A549 (cell line): ENCODE data around the gene DUSP2. TPM values are rescaled to one million over a fixed set of nuclear protein-coding genes. Genes with fewer than 3 reads are reported as not detected.
A peak's percentile ranks its signal among the peaks of the same experiment; 100 is the strongest.

ENCODE experiments used
- ATAC-seq, 2 experiments: fragments of 200-7000 bp in 1 of 2; fragments of >200 bp in 1 of 2; cut with Nextera tagmentation in 1 of 2; cut with Tn5 transposase in 1 of 2; 3 replicates each; pipeline versions ENCODE4 v1.8.0 to v1.9.1; 2018 to 2020; ENCODE audit warnings: mild to moderate bottlenecking in 1 of 2, moderate library complexity in 1 of 2
- CTCF ChIA-PET: fragments of 300-600 bp; sonication (Branson Sonifier 250); formaldehyde crosslinking; extraction: SDS; loops from one replicate; lab custom pipeline; 2021; ENCODE audit warnings: antibody characterized with exemption, inconsistent platforms; lab: Yijun Ruan, JAX
- POLR2A ChIA-PET: fragments of 350-600 bp; formaldehyde crosslinking; extraction: SDS; loops from one replicate; lab custom pipeline; 2021; ENCODE audit warnings: antibody characterized with exemption, inconsistent platforms; lab: Yijun Ruan, JAX
- DNase-seq, 2 experiments: peaks; one replicate each; pipeline versions ENCODE4 v3.0.0 to v3.0.0-alpha.2; 2011 to 2016; ENCODE audit warnings: low read depth in 1 of 2, low spot score in 1 of 2
- FAIRE-seq: peaks from 2 replicates; lab custom pipeline; 2011; peaks lifted over from hg19 to GRCh38; lab: Jason Lieb, UNC
- H3K27ac ChIP-seq, 2 experiments: fragments of >200 bp; sonication (Bioruptor Twin); formaldehyde crosslinking; 3 replicates each; pipeline ENCODE4 v1.5.1; 2016 to 2017
- H3K4me1 ChIP-seq: fragments of >200 bp; sonication (Bioruptor Twin); formaldehyde crosslinking; 3 replicates; pipeline ENCODE4 v1.6.1; 2016
- H3K4me2 ChIP-seq: fragments of >200 bp; sonication (Bioruptor Twin); formaldehyde crosslinking; 3 replicates; pipeline ENCODE4 v1.6.1; 2016
- H3K4me3 ChIP-seq: fragments of >200 bp; sonication (Bioruptor Twin); formaldehyde crosslinking; 3 replicates; pipeline ENCODE4 v1.5.1; 2016
- H3K9me3 ChIP-seq: fragments of >200 bp; sonication (Bioruptor Twin); formaldehyde crosslinking; 3 replicates; pipeline ENCODE4 v1.6.1; 2016
- BCL3 ChIP-seq: fragments of >200 bp; sonication (Bioruptor Twin); formaldehyde crosslinking; IDR thresholded peaks from 3 replicates; pipeline ENCODE4 v1.6.1; 2016
- CBX8 ChIP-seq: fragments of 200-600 bp; sonication (generic); IDR thresholded peaks from 2 replicates; pipeline ENCODE4 v1.6.1; 2016
- CHD2 ChIP-seq: fragments of 150-350 bp; IDR thresholded peaks from 2 replicates; pipeline ENCODE4 v1.6.1; 2014; ENCODE audit warnings: low read length; ENCODE audit not compliant: partially characterized antibody
- CTCF ChIP-seq: fragments of >200 bp; sonication (Bioruptor Twin); formaldehyde crosslinking; IDR thresholded peaks from 3 replicates; pipeline ENCODE4 v1.5.1; 2016
- E2F6 ChIP-seq: IDR thresholded peaks from 2 replicates; pipeline ENCODE4 v1.6.1; 2012; ENCODE audit warnings: low read depth, borderline replicate concordance
- EHF ChIP-seq: fragments of 250-450 bp; sonication (Bioruptor Pico); IDR thresholded peaks from 2 replicates; pipeline ENCODE4 v1.5.0; 2020; ENCODE audit warnings: mild to moderate bottlenecking
- EHMT2 ChIP-seq: fragments of 200-600 bp; sonication (generic); IDR thresholded peaks from 2 replicates; pipeline ENCODE4 v1.6.1; 2016; ENCODE audit warnings: antibody characterized with exemption, low read depth, mild to moderate bottlenecking, moderate library complexity
- EP300 ChIP-seq, 2 experiments: fragments of >200 bp; sonication (Bioruptor Twin); formaldehyde crosslinking; IDR thresholded peaks; 2 replicates in 1 of 2; 3 replicates in 1 of 2; pipeline ENCODE4 v1.6.1; 2016 to 2017
- FOSB ChIP-seq: fragments of 250-450 bp; sonication (Bioruptor Pico); IDR thresholded peaks from 2 replicates; pipeline ENCODE4 v1.5.0; 2020; ENCODE audit warnings: mild to moderate bottlenecking, moderate library complexity
- FOXS1 ChIP-seq: fragments of 250-450 bp; sonication (Bioruptor Pico); IDR thresholded peaks from 2 replicates; pipeline ENCODE4 v1.5.0; 2020; ENCODE audit warnings: mild to moderate bottlenecking, moderate library complexity
- HES2 ChIP-seq: fragments of >200 bp; sonication (Bioruptor Twin); formaldehyde crosslinking; IDR thresholded peaks from 2 replicates; pipeline ENCODE4 v1.6.1; 2016
- HEYL ChIP-seq: fragments of 250-450 bp; sonication (Bioruptor Pico); IDR thresholded peaks from 2 replicates; pipeline ENCODE4 v1.8.0; 2021; ENCODE audit warnings: mild to moderate bottlenecking, moderate library complexity
- HMGXB4 ChIP-seq: fragments of 250-450 bp; sonication (Bioruptor Pico); IDR thresholded peaks from 2 replicates; pipeline ENCODE4 v1.5.0; 2021; ENCODE audit warnings: mild to moderate bottlenecking, moderate library complexity, borderline replicate concordance
- HOXA7 ChIP-seq: fragments of 250-450 bp; sonication (Bioruptor Pico); IDR thresholded peaks from 2 replicates; pipeline ENCODE4 v1.5.0; 2020; ENCODE audit warnings: mild to moderate bottlenecking, moderate library complexity
- JUN ChIP-seq, 2 experiments: fragments of >200 bp; sonication (Bioruptor Twin); formaldehyde crosslinking; IDR thresholded peaks; 2 replicates in 1 of 2; 3 replicates in 1 of 2; pipeline ENCODE4 v1.6.1; 2016 to 2017
- KDM5A ChIP-seq: fragments of 200-600 bp; sonication (generic); IDR thresholded peaks from 2 replicates; pipeline ENCODE4 v1.6.1; 2016; ENCODE audit warnings: antibody characterized with exemption, mild to moderate bottlenecking
- MAFK ChIP-seq: fragments of 450-650 bp; IDR thresholded peaks from 2 replicates; pipeline ENCODE4 v1.6.1; 2014; ENCODE audit not compliant: partially characterized antibody
- NPAS2 ChIP-seq: fragments of 250-450 bp; sonication (Bioruptor Pico); IDR thresholded peaks from 2 replicates; pipeline ENCODE4 v1.8.0; 2022; ENCODE audit warnings: mild to moderate bottlenecking, moderate library complexity, borderline replicate concordance
- NR3C1 ChIP-seq: fragments of >200 bp; sonication (Bioruptor Twin); formaldehyde crosslinking; IDR thresholded peaks from 3 replicates; pipeline ENCODE4 v1.6.1; 2017
- RARB ChIP-seq: fragments of 250-450 bp; sonication (Bioruptor Pico); IDR thresholded peaks from 2 replicates; pipeline ENCODE4 v1.8.0; 2021; ENCODE audit warnings: mild to moderate bottlenecking, moderate library complexity
- REST ChIP-seq: fragments of 200-600 bp; sonication (generic); IDR thresholded peaks from 2 replicates; pipeline ENCODE4 v1.6.1; 2016; ENCODE audit warnings: antibody characterized with exemption, mild to moderate bottlenecking, moderate library complexity
- RFX5 ChIP-seq: fragments of 450-650 bp; IDR thresholded peaks from 2 replicates; pipeline ENCODE4 v1.7.1; 2014; ENCODE audit warnings: antibody characterized with exemption, mild to moderate bottlenecking, moderate library complexity
- RNF2 ChIP-seq: fragments of 200-600 bp; sonication (generic); IDR thresholded peaks from 2 replicates; pipeline ENCODE4 v1.6.1; 2016; ENCODE audit warnings: low read depth, mild to moderate bottlenecking, antibody characterized with exemption, moderate library complexity, borderline replicate concordance
- TFCP2L1 ChIP-seq: fragments of 250-450 bp; sonication (Bioruptor Pico); IDR thresholded peaks from 2 replicates; pipeline ENCODE4 v1.5.0; 2021; ENCODE audit warnings: mild to moderate bottlenecking
- TP53 ChIP-seq: fragments of 250-450 bp; sonication (Bioruptor Pico); IDR thresholded peaks from 2 replicates; pipeline ENCODE4 v1.5.0; 2021; ENCODE audit warnings: mild to moderate bottlenecking, moderate library complexity
- ZC3H11A ChIP-seq: fragments of 450-650 bp; IDR thresholded peaks from 2 replicates; pipeline ENCODE4 v1.6.1; 2014; ENCODE audit warnings: antibody characterized with exemption, mild to moderate bottlenecking
- ZFP36 ChIP-seq: fragments of 450-650 bp; IDR thresholded peaks from 2 replicates; pipeline ENCODE4 v1.6.1; 2014; ENCODE audit warnings: borderline replicate concordance; ENCODE audit not compliant: partially characterized antibody
- ZNF302 ChIP-seq: fragments of 250-450 bp; sonication (Bioruptor Pico); IDR thresholded peaks from 2 replicates; pipeline ENCODE4 v1.9.0; 2021; ENCODE audit warnings: inconsistent platforms, mild to moderate bottlenecking, moderate library complexity
- WGBS: methylation state at CpG from one replicate; pipeline ENCODE4 v1.1.6; 2017; ENCODE audit errors: missing lambda C conversion rate; 5-methylcytosine and 5-hydroxymethylcytosine counted together
- polyA plus RNA-seq, 4 experiments: library from polyadenylated mRNA; depleted of rRNA in 3 of 4; stranded (reverse); fragments of >200 nt; fragmentation: RNase III in 1 of 4; extraction: RNeasy Plus Mini Kit Qiagen cat#74134 plus additional on column Dnase treatment in 1 of 4; gene quantifications; 2 replicates in 3 of 4; 3 replicates in 1 of 4; pipeline ENCODE4 v1.2.3, GENCODE V29; 2011 to 2017

The DUSP2 gene
- polyA plus RNA-seq, 2 of the 4 experiments (the other 2 are of a cell fraction): 0.26 to 0.27 TPM

- 93% methylated on average over 8 of the region's 8 CpGs for WGBS
- no peak for FAIRE-seq
- POLR2A ChIA-PET: no interaction called here
Observed at GRCh38 chr2:96184188-96184587, 38.9 kb upstream of the DUSP2 start.

GRCh38 chr2:96181529-96181928 is 36.3 kb upstream of the DUSP2 start:
- no peak overlapping the region for H3K27ac ChIP-seq
- H3K4me2 ChIP-seq: no peak overlapping the region
- TF ChIP-seq HOXA7 (no peak), ZNF302 (CRISPR knock-in tag) (no peak), HEYL (CRISPR knock-in tag) (no peak), ZC3H11A (no peak), JUN (IDR thresholded peaks at IDR 0.05) (no peak), NR3C1 (no peak), CBX8 (no peak), TP53 (CRISPR knock-in tag) (no peak), HMGXB4 (CRISPR knock-in tag) (no peak), RARB (no peak), TFCP2L1 (no peak), ZFP36 (no peak), KDM5A (no peak), REST (no peak), FOSB (CRISPR knock-in tag) (no peak), CTCF (no peak), HES2 (no peak)
- POLR2A ChIA-PET: no interaction called here
- ATAC-seq (no peak), FAIRE-seq (no peak), DNase-seq (no peak)
- no peaks in the 10 kb centered on the region for H3K4me1 ChIP-seq
- WGBS: 76% methylated on average over 5 of the region's 5 CpGs
- no peak overlapping the region for H3K4me3 ChIP-seq
- CTCF ChIA-PET: interaction anchor here (1.3 to 1.9 kb wide), 3 partner anchors 65 to 159 kb away, joined by 3 to 9 read pairs (median 4); no protein-coding TSS in a partner anchor
- no peaks in the 10 kb centered on the region for H3K9me3 ChIP-seq

More at GRCh38 chr2:96184188-96184587, 38.9 kb upstream of the DUSP2 start:
- Histone ChIP-seq H3K27ac (no peak overlapping the region), H3K4me2 (no peak overlapping the region), H3K9me3 (no peaks in the 10 kb centered on the region), H3K4me3 (no peak overlapping the region), H3K4me1 (no peaks in the 10 kb centered on the region)
- CTCF ChIA-PET: interaction anchor here (0.6 to 0.7 kb wide), 2 partner anchors 10 to 46 kb away, joined by 3 read pairs; partner anchors contain the start of gene ASTL
- DNase-seq (no peak), ATAC-seq (0 out of 6 replicates have a peak, but pooled peaks of 1 of the 2 experiments have one; percentile 30)
- no peak for TF ChIP-seq E2F6
- no peak for TF ChIP-seq JUN (IDR thresholded peaks at IDR 0.05)
- no peak for TF ChIP-seq FOXS1 (CRISPR knock-in tag)
- TF ChIP-seq EHMT2: no peak
- TF ChIP-seq RNF2: no peak
- no peak for TF ChIP-seq NPAS2 (CRISPR knock-in tag)
- TF ChIP-seq TFCP2L1: no peak
- no peak for TF ChIP-seq EHF (CRISPR knock-in tag)
- no peak for TF ChIP-seq EP300 (IDR thresholded peaks at IDR 0.05)
- TF ChIP-seq HEYL (CRISPR knock-in tag): no peak
- TF ChIP-seq MAFK: no peak
- no peak for TF ChIP-seq BCL3
- no peak for TF ChIP-seq CHD2
- no peak for TF ChIP-seq RFX5
- TF ChIP-seq CBX8: no peak
- TF ChIP-seq, all 56 proteins: peak for 0
